SK-N-SH (cell line): ENCODE results near the gene SHB.

ENCODE experiments used
- CTCF ChIP-seq: fragments of 200-600 bp; sonication (generic); IDR thresholded peaks from 2 replicates; pipeline ENCODE4 v1.6.1; 2017; ENCODE audit warnings: antibody characterized with exemption, mild to moderate bottlenecking, moderate library complexity
- USF2 ChIP-seq: fragments of 150-350 bp; IDR thresholded peaks from 2 replicates; pipeline ENCODE4 v1.6.1; 2017; ENCODE audit warnings: antibody characterized with exemption, low read length, low read depth, borderline replicate concordance
- TF ChIP-seq, protein P1 (sequence below): IDR thresholded peaks from 2 replicates; pipeline ENCODE4 v1.6.1; 2012; ENCODE audit warnings: mild to moderate bottlenecking, low read depth, low read length, moderate library complexity

DNA sequence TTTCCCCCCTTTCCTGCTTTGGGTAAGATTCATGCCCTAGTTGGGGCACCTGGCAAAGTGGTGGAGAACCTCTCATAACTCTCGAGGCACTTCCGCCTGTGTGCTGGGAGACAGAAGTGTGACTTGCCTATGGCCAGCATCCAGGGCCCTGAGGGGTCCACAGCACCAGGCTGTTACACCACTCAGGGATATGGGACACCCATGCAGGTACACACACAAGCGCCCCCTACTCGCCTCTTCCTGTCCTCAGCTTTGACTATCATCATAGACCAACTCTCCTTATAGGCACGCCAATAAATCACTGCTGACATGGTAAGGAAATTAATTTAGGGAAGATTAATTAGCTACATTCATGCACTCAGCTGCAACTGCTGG, 45.4 kb downstream of the SHB start:
- TF ChIP-seq, protein P1, sequence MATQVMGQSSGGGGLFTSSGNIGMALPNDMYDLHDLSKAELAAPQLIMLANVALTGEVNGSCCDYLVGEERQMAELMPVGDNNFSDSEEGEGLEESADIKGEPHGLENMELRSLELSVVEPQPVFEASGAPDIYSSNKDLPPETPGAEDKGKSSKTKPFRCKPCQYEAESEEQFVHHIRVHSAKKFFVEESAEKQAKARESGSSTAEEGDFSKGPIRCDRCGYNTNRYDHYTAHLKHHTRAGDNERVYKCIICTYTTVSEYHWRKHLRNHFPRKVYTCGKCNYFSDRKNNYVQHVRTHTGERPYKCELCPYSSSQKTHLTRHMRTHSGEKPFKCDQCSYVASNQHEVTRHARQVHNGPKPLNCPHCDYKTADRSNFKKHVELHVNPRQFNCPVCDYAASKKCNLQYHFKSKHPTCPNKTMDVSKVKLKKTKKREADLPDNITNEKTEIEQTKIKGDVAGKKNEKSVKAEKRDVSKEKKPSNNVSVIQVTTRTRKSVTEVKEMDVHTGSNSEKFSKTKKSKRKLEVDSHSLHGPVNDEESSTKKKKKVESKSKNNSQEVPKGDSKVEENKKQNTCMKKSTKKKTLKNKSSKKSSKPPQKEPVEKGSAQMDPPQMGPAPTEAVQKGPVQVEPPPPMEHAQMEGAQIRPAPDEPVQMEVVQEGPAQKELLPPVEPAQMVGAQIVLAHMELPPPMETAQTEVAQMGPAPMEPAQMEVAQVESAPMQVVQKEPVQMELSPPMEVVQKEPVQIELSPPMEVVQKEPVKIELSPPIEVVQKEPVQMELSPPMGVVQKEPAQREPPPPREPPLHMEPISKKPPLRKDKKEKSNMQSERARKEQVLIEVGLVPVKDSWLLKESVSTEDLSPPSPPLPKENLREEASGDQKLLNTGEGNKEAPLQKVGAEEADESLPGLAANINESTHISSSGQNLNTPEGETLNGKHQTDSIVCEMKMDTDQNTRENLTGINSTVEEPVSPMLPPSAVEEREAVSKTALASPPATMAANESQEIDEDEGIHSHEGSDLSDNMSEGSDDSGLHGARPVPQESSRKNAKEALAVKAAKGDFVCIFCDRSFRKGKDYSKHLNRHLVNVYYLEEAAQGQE = no peak
- TF ChIP-seq USF2 = no peak
- no peak for TF ChIP-seq CTCF
